ENCODE results near the gene ADGRG1. TPM values are rescaled to one million over a fixed set of nuclear protein-coding genes. Genes with fewer than 3 reads are reported as not detected.

ADGRG1 gene
- total RNA-seq, 2 experiments from 2014 or later = 0.93 to 1.0 TPM

DNA sequence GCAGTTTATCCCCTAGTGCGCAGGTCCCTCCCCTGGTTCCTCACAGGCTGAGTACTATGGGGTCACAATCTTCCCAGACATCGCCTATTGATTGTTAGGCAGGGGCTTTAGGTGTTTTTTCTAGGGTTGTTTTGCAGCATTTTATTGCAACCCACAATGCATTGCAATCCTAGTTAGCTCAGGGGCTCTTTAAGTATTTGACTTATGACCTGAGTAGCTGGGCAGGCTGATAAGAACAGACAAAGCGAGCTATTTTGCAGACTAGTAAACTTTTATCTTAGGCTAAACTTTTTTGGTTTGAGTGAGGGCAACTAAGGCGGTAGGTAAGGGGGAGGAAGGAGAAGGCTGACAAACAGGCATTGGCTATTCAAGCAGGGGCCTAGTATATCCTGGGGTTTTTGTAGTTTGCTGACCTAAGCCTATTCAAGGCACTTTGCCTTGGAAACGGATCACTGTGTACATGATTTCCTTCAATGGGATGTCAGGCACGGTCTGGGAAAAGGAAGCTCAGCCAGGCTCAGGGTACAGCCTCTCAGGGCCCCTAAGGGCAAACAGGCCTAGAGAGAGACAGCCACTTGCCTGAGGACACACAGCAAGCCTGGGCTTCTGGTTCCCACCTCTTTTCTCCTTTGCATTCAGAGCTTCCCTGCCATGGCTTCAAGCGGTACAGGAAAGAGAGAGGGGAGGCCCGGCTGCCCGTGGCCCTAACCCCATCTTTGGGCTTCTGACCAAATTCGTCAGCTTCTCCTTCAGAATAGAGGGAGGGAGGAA is 72.5 kb downstream of the ADGRG1 start:
- no peak for DNase-seq
- Mint-ChIP-seq H3K4me1 (ENCODE audit: low read depth) (no peaks in the 10 kb centered on the region), H3K27ac (no peak overlapping the region), H3K36me3 (ENCODE audit: low read depth) (no peaks in the 10 kb centered on the region), H3K27me3 (ENCODE audit: low read depth) (no peaks in the 10 kb centered on the region), H3K9me3 (no peaks in the 10 kb centered on the region), H3K4me3 (no peak overlapping the region)
- intact Hi-C loops (cut with micrococcal nuclease) = no loop called here
- CTCF ChIA-PET = interaction anchor here (0.8 kb wide), 1 partner anchor 111 kb away, joined by 3 read pairs; no protein-coding TSS in a partner anchor

DNA sequence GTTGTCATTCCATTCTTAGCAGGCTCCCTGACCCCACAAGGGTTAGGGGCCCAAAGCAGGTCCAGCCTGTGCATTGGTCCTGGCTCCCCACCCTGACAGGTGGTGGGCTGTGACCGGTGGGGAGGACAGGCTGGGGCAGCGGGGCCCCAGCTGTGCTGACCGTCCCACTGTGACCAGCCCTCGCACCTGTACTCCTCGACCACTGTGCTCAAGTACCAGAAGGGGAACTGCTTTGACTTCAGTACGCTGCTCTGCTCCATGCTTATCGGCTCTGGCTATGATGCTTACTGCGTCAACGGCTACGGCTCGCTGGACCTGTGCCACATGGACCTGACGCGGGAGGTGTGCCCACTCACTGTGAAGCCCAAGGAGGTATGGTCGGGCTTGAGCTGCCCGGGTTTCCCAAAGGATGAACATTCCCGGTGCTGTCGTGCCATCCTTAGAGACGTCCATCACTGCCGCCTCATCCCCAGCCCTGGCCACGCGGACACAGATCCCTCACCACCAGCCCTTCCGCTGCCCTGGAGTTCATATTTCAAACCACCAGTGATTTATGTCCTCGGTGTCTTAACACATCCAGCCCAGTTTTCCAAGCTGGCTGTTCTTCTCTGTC is 73.4 kb downstream of the ADGRG1 start:
- no peaks in the 10 kb centered on the region for H3K9me3 Mint-ChIP-seq
- no peaks in the 10 kb centered on the region for H3K4me1 Mint-ChIP-seq (ENCODE audit: low read depth)
- H3K27me3 Mint-ChIP-seq (ENCODE audit: low read depth) = no peaks in the 10 kb centered on the region
- CTCF ChIA-PET = interaction anchor here (0.8 kb wide), 1 partner anchor 112 kb away, joined by 3 read pairs; no protein-coding TSS in a partner anchor
- no peak for DNase-seq
- intact Hi-C loops (cut with micrococcal nuclease) = no loop called here
- H3K36me3 Mint-ChIP-seq (ENCODE audit: low read depth) = no peaks in the 10 kb centered on the region
- no peak overlapping the region for H3K27ac Mint-ChIP-seq
- no peak overlapping the region for H3K4me3 Mint-ChIP-seq

GRCh38 chr16:57703416-57704010 is 75.1 kb downstream of the ADGRG1 start:
- CTCF ChIA-PET = no interaction called here

GRCh38 chr16:57704011-57704904 is 75.8 kb downstream of the ADGRG1 start:
- Mint-ChIP-seq H3K9me3 (no peaks in the 10 kb centered on the region), H3K4me1 (ENCODE audit: low read depth) (peaks cover 2% of the 10 kb centered on the region), H3K4me3 (no peak overlapping the region), H3K27me3 (ENCODE audit: low read depth) (no peaks in the 10 kb centered on the region), H3K36me3 (ENCODE audit: low read depth) (no peaks in the 10 kb centered on the region), H3K27ac (no peak overlapping the region)
- intact Hi-C loops (cut with micrococcal nuclease) = no loop called here
- DNase-seq = no peak
- CTCF ChIA-PET = interaction anchor here (0.6 kb wide), 1 partner anchor 95 kb away, joined by 3 read pairs; no protein-coding TSS in a partner anchor

More at GRCh38 chr16:57703416-57704010, 75.1 kb downstream of the ADGRG1 start:
- H3K9me3 Mint-ChIP-seq = no peaks in the 10 kb centered on the region
- H3K4me1 Mint-ChIP-seq (ENCODE audit: low read depth) = peaks cover 2% of the 10 kb centered on the region
- H3K36me3 Mint-ChIP-seq (ENCODE audit: low read depth) = no peaks in the 10 kb centered on the region
- no peak overlapping the region for H3K4me3 Mint-ChIP-seq
- H3K27ac Mint-ChIP-seq = no peak overlapping the region
- intact Hi-C loops (cut with micrococcal nuclease) = no loop called here
- DNase-seq = no peak
- no peaks in the 10 kb centered on the region for H3K27me3 Mint-ChIP-seq (ENCODE audit: low read depth)

DNA sequence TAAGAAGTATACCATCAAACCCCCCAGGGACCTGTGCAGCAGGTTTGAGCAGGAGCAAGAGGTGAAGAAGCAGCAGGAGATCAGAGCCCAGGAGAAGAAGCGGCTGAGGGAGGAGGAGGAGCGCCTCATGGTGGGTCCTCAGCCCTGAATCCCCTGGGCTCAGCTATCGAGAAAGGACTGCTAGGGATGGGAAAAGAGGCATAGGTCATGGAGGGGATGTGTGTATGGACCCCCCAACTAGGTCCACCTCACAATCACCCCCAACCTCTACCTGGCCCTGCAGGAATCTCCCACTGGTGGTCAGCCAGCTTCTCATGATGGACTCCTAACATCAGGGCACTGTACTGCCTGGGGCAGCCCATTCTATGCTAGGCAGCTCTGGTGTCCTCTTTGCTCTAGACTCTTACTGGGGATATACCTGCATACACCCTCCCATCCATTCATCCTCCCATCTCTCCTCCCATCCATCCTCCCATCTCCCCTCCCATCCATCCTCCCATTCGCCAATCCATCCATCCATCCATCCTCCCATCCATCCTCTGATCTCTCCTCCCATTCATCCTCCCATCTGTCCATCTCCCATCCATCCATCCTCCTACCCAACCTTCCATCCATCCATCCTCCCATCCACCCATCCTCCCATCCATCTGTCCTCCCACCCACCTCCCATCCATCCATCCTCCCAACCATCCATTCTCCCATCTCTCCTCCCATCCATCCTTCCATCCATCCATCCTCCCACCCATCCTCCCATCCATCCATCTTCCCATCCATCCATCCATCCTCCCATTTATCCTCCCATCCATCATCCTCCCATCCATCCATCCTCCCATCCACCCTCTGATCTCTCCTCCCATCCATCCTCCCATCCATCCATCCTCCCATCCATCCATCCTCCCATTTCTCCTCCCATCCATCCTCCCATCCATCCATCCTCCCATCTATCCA is 76.7 kb downstream of the ADGRG1 start:
- CTCF ChIA-PET = interaction anchor here (0.6 kb wide), 1 partner anchor 96 kb away, joined by 3 read pairs; no protein-coding TSS in a partner anchor
- no peak overlapping the region for H3K4me3 Mint-ChIP-seq
- no peak overlapping the region for H3K27ac Mint-ChIP-seq
- no peaks in the 10 kb centered on the region for H3K27me3 Mint-ChIP-seq (ENCODE audit: low read depth)
- no peaks in the 10 kb centered on the region for H3K9me3 Mint-ChIP-seq
- no peaks in the 10 kb centered on the region for H3K36me3 Mint-ChIP-seq (ENCODE audit: low read depth)
- no peak for DNase-seq
- intact Hi-C loops (cut with micrococcal nuclease) = no loop called here
- peaks cover 2% of the 10 kb centered on the region for H3K4me1 Mint-ChIP-seq (ENCODE audit: low read depth)

GRCh38 chr16:57706717-57707116 is 78.3 kb downstream of the ADGRG1 start:
- Mint-ChIP-seq H3K27me3 (ENCODE audit: low read depth) (no peaks in the 10 kb centered on the region), H3K36me3 (ENCODE audit: low read depth) (no peaks in the 10 kb centered on the region), H3K9me3 (no peaks in the 10 kb centered on the region), H3K4me1 (ENCODE audit: low read depth) (peaks cover 2% of the 10 kb centered on the region), H3K4me3 (no peak overlapping the region), H3K27ac (no peak overlapping the region)
- intact Hi-C loops (cut with micrococcal nuclease) = no loop called here
- DNase-seq = no peak
- CTCF ChIA-PET = no interaction called here

- no peak overlapping the region for H3K27ac Mint-ChIP-seq
- no peak for DNase-seq
- no peaks in the 10 kb centered on the region for H3K27me3 Mint-ChIP-seq (ENCODE audit: low read depth)
- no peaks in the 10 kb centered on the region for H3K36me3 Mint-ChIP-seq (ENCODE audit: low read depth)
- CTCF ChIA-PET = no interaction called here
- H3K9me3 Mint-ChIP-seq = no peaks in the 10 kb centered on the region
- H3K4me3 Mint-ChIP-seq = no peak overlapping the region
- peaks cover 2% of the 10 kb centered on the region for H3K4me1 Mint-ChIP-seq (ENCODE audit: low read depth)
- intact Hi-C loops (cut with micrococcal nuclease) = no loop called here
Measured at GRCh38 chr16:57707331-57707730, 78.9 kb downstream of the ADGRG1 start.

DNA sequence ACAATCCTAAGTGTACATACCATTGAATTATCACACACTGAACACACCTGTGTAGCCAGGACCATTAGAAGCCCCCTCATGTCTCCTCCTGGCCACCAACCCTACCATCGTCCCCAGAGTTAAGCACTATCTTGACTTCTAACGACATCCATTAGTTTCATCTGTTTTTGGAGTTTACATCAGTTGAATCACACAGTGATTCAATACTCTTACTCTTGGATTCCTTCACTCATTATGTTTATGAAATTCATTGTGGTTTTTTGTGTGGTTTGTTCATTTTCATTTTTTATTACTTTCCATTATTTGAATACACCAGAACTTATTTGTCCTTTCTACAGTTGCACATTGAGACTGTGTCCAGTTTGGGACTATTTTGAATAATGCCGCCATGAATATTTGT is 79.7 kb downstream of the ADGRG1 start:
- no peak overlapping the region for H3K27ac Mint-ChIP-seq
- intact Hi-C loops (cut with micrococcal nuclease) = no loop called here
- DNase-seq = no peak
- H3K4me3 Mint-ChIP-seq = no peak overlapping the region
- H3K9me3 Mint-ChIP-seq = no peaks in the 10 kb centered on the region
- CTCF ChIA-PET = no interaction called here
- H3K36me3 Mint-ChIP-seq (ENCODE audit: low read depth) = no peaks in the 10 kb centered on the region
- H3K4me1 Mint-ChIP-seq (ENCODE audit: low read depth) = peaks cover 2% of the 10 kb centered on the region
- H3K27me3 Mint-ChIP-seq (ENCODE audit: low read depth) = no peaks in the 10 kb centered on the region

DNA sequence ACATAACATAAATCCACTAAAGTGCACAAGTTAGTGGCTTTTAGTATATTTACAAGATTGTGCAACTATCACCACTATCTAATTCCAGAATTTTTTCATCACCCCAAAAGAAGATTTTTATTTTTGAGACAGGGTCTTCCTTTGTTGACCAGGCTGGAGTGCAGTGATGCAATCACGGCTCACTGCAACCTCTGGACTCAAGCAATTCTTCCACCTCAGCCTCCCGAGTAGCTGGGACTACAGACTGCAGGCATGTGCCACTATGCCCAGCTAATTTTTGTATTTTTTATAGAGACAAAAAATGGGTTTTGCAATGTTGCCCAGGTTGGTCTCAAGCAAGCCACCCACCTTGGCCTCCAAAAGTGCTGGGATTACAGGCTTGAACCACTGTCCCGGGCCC is 81.2 kb downstream of the ADGRG1 start:
- Mint-ChIP-seq H3K4me3 (no peak overlapping the region), H3K9me3 (no peaks in the 10 kb centered on the region), H3K27me3 (ENCODE audit: low read depth) (no peaks in the 10 kb centered on the region), H3K36me3 (ENCODE audit: low read depth) (no peaks in the 10 kb centered on the region), H3K4me1 (ENCODE audit: low read depth) (peaks cover 2% of the 10 kb centered on the region), H3K27ac (no peak overlapping the region)
- intact Hi-C loops (cut with micrococcal nuclease) = no loop called here
- no peak for DNase-seq
- CTCF ChIA-PET = no interaction called here

DNA sequence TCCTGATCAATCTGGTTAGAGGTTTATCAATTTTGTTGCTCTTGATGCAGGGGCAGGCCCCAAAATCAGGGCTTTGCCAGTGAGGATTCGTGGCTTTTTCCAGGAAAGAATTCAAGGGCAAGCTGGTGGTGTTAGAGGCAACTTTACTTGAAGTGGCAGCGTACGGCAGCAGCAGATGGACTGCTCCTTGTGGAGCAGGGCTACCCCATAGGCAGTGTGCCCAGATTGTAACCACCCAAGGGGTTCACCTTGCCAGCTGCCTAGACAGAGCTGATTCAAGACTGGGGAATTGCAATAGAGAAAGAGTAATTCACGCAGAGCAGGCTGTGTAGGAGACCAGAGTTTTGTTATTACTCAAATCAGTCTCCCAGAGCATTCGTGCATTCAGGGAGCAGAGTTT is 82.9 kb downstream of the ADGRG1 start:
- H3K27me3 Mint-ChIP-seq (ENCODE audit: low read depth) = no peaks in the 10 kb centered on the region
- no peaks in the 10 kb centered on the region for H3K36me3 Mint-ChIP-seq (ENCODE audit: low read depth)
- H3K4me3 Mint-ChIP-seq = no peak overlapping the region
- no peaks in the 10 kb centered on the region for H3K9me3 Mint-ChIP-seq
- CTCF ChIA-PET = interaction anchor here (1.9 kb wide), 1 partner anchor 135 kb away, joined by 8 read pairs; no protein-coding TSS in a partner anchor
- peaks cover 2% of the 10 kb centered on the region for H3K4me1 Mint-ChIP-seq (ENCODE audit: low read depth)
- H3K27ac Mint-ChIP-seq = no peak overlapping the region
- no peak for DNase-seq
- intact Hi-C loops (cut with micrococcal nuclease) = no loop called here

GRCh38 chr16:57711993-57712392 is 83.6 kb downstream of the ADGRG1 start:
- CTCF ChIA-PET = interaction anchor here (0.8 to 1.9 kb wide), 3 partner anchors 46 to 136 kb away, joined by 3 to 8 read pairs (median 3); no protein-coding TSS in a partner anchor
- Mint-ChIP-seq H3K4me3 (no peak overlapping the region), H3K36me3 (ENCODE audit: low read depth) (no peaks in the 10 kb centered on the region), H3K4me1 (ENCODE audit: low read depth) (peaks cover 2% of the 10 kb centered on the region), H3K27ac (no peak overlapping the region), H3K27me3 (ENCODE audit: low read depth) (no peaks in the 10 kb centered on the region), H3K9me3 (no peaks in the 10 kb centered on the region)
- DNase-seq = no peak
- intact Hi-C loops (cut with micrococcal nuclease) = no loop called here
